DND-41 (cell line): ENCODE measurements around the gene RASGRP4.

ENCODE experiments used
- ATAC-seq: fragments of 200-7000 bp; cut with Tn5 transposase; 3 replicates; pipeline ENCODE4 v1.9.1; 2021; ENCODE audit warnings: low read depth; ENCODE audit not compliant: insufficient read depth
- DNase-seq: peaks from one replicate; pipeline ENCODE4 v3.0.0-alpha.2; 2020
- H2AFZ ChIP-seq: 2 replicates; pipeline ENCODE4 v1.6.0; 2012; ENCODE audit warnings: low read depth, low read length
- H3K27ac ChIP-seq: 2 replicates; pipeline ENCODE4 v1.5.1; 2012; ENCODE audit warnings: low read length, inconsistent platforms
- H3K27me3 ChIP-seq: fragments of 200-600 bp; sonication (generic); 2 replicates; pipeline ENCODE4 v1.6.0; 2012; ENCODE audit warnings: low read length, mild to moderate bottlenecking, inconsistent platforms; ENCODE audit not compliant: insufficient read depth, poor library complexity
- H3K36me3 ChIP-seq: 2 replicates; pipeline ENCODE4 v1.5.1; 2012; ENCODE audit warnings: low read length, inconsistent platforms; ENCODE audit not compliant: insufficient read depth
- H3K4me1 ChIP-seq: 2 replicates; pipeline ENCODE4 v1.5.1; 2012; ENCODE audit warnings: mild to moderate bottlenecking, low read length; ENCODE audit not compliant: insufficient read depth
- H3K4me2 ChIP-seq: 2 replicates; pipeline ENCODE4 v1.6.0; 2012; ENCODE audit warnings: mild to moderate bottlenecking, moderate library complexity, low read length, inconsistent platforms; ENCODE audit not compliant: insufficient read depth
- H3K4me3 ChIP-seq, 2 experiments: fragments of 200-600 bp in 1 of 2; shearing (Covaris generic) in 1 of 2; 2 replicates each; pipeline ENCODE4 v1.5.1; 2012 to 2016; ENCODE audit warnings: inconsistent platforms in 2 of 2, low read length in 2 of 2, mild to moderate bottlenecking in 2 of 2, low read depth in 1 of 2, moderate library complexity in 1 of 2
- H3K79me2 ChIP-seq: 2 replicates; pipeline ENCODE4 v1.6.0; 2012; ENCODE audit warnings: low read length, inconsistent platforms; ENCODE audit not compliant: insufficient read depth
- H3K9ac ChIP-seq: 2 replicates; pipeline ENCODE4 v1.6.0; 2012; ENCODE audit warnings: low read depth, mild to moderate bottlenecking, inconsistent platforms, low read length, moderate library complexity
- H3K9me3 ChIP-seq: 2 replicates; pipeline ENCODE4 v1.5.1; 2012; ENCODE audit warnings: low read length, moderate library complexity, mild to moderate bottlenecking, inconsistent platforms; ENCODE audit not compliant: insufficient read depth, severe bottlenecking
- H4K20me1 ChIP-seq: 2 replicates; pipeline ENCODE4 v1.6.0; 2012; ENCODE audit warnings: low read length; ENCODE audit not compliant: insufficient read depth
- EZH2 ChIP-seq: IDR thresholded peaks from 3 replicates; pipeline ENCODE4 v1.6.1; 2012; ENCODE audit warnings: borderline replicate concordance, low read depth, mild to moderate bottlenecking, moderate library complexity, low read length, inconsistent platforms; ENCODE audit not compliant: severe bottlenecking
- TF ChIP-seq, protein P1 (sequence below): IDR thresholded peaks from 2 replicates; pipeline ENCODE4 v1.5.1; 2012; ENCODE audit warnings: borderline replicate concordance, low read length, moderate library complexity, mild to moderate bottlenecking; ENCODE audit not compliant: poor library complexity, severe bottlenecking; ENCODE audit errors: extremely low read depth

The RASGRP4 gene

DNA sequence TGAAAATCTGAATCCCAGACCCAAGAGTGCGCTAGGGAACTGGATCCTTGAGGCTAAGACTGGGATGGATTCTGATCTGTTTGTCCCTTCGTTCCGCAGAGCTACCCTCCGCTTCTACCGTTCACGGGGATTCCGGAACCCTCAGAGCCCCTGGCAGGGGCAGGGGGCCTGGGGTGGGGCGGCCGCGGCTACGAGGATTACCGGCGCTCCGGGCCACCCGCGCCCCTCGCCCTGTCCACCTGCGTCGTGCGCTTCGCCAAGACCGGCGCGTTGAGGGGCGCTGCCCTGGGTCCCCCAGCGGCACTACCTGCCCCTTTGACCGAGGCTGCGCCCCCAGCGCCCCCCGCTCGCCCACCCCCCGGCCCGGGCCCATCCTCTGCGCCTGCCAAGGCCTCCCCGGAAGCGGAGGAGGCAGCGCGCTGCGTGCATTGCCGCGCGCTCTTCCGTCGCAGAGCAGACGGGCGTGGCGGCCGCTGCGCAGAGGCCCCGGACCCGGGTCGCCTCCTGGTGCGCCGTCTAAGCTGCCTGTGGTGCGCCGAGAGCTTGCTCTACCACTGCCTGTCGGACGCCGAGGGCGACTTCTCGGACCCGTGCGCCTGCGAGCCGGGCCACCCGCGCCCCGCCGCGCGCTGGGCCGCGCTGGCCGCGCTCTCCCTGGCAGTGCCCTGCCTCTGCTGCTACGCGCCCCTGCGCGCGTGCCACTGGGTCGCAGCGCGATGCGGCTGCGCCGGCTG is 30.5 kb downstream of the RASGRP4 start:
- H3K9ac ChIP-seq: no peak overlapping the region
- no peaks in the 10 kb centered on the region for H3K9me3 ChIP-seq
- H3K79me2 ChIP-seq: no peaks in the 10 kb centered on the region
- H3K4me1 ChIP-seq: no peaks in the 10 kb centered on the region
- no peak overlapping the region for H3K27ac ChIP-seq
- H2AFZ ChIP-seq: no peak overlapping the region
- no peak overlapping the region for H3K4me3 ChIP-seq
- H4K20me1 ChIP-seq: no peaks in the 10 kb centered on the region
- TF ChIP-seq EZH2: no peak
- TF ChIP-seq, protein P1, sequence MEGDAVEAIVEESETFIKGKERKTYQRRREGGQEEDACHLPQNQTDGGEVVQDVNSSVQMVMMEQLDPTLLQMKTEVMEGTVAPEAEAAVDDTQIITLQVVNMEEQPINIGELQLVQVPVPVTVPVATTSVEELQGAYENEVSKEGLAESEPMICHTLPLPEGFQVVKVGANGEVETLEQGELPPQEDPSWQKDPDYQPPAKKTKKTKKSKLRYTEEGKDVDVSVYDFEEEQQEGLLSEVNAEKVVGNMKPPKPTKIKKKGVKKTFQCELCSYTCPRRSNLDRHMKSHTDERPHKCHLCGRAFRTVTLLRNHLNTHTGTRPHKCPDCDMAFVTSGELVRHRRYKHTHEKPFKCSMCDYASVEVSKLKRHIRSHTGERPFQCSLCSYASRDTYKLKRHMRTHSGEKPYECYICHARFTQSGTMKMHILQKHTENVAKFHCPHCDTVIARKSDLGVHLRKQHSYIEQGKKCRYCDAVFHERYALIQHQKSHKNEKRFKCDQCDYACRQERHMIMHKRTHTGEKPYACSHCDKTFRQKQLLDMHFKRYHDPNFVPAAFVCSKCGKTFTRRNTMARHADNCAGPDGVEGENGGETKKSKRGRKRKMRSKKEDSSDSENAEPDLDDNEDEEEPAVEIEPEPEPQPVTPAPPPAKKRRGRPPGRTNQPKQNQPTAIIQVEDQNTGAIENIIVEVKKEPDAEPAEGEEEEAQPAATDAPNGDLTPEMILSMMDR: no peak
- DNase-seq: no peak
- no peak overlapping the region for H3K4me2 ChIP-seq
- no peaks in the 10 kb centered on the region for H3K27me3 ChIP-seq
- ATAC-seq: no peak
- no peaks in the 10 kb centered on the region for H3K36me3 ChIP-seq

DNA sequence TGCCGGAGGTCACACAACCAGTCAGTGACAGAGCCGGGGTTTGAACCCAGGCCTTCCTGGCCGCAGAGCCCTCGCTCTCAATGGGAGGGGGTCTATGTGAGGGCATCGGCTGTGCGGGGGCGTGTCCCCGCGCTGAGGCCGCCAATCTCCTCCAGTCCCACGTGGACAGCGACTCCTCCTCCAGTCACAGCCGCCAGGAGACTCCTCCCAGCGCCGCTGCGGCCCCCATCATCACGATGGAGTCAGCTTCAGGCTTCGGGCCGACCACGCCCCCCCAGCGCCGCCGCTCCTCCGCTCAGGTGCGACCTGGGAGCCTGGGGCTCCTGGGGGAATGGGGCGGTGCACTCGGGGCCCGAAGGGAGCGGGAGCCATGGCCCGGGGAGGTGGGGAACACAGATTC is 31.5 kb downstream of the RASGRP4 start:
- Histone ChIP-seq H2AFZ (no peak overlapping the region), H4K20me1 (0 out of 2 replicates have a peak, but pooled peaks cover 3% of the 10 kb centered on the region), H3K79me2 (no peaks in the 10 kb centered on the region), H3K4me2 (no peak overlapping the region), H3K36me3 (no peaks in the 10 kb centered on the region), H3K9ac (no peak overlapping the region), H3K4me3 (no peak overlapping the region), H3K27me3 (no peaks in the 10 kb centered on the region), H3K9me3 (no peaks in the 10 kb centered on the region), H3K4me1 (0 out of 2 replicates have a peak, but pooled peaks cover under 1% of the 10 kb centered on the region), H3K27ac (no peak overlapping the region)
- ATAC-seq: no peak
- DNase-seq: no peak
- TF ChIP-seq EZH2: no peak
- TF ChIP-seq, protein P1: no peak

DNA sequence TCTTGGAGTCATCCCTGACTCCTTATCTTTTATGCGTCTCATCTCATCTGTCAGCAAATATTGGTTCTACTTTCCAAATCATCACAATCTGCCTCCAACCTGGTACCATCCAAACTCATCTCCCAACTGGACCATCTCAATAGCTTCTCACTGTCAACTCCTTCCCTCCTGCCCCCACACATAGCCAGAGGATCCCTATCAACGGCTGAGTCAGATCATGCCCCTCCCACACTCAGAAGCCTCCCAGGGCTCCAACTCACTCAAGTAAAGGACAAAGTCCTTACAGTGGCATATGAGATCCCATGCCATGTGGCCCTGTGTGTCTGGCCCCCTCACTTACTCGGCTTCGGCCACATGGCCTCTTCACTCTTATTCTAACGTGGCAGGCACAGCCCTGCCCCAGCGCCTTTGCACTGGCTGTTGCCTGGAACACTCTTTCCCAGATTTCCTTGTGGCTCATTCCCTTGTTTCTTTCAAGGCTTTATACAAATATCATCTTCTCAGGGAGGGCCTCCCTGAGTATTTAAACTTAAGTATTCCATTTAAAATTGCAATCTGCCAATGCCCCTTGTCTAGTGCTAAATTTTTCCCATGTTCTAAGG is 33.2 kb downstream of the RASGRP4 start:
- Histone ChIP-seq H3K4me3 (no peak overlapping the region), H3K9ac (no peak overlapping the region), H3K27me3 (no peaks in the 10 kb centered on the region), H3K36me3 (no peaks in the 10 kb centered on the region), H4K20me1 (0 out of 2 replicates have a peak, but pooled peaks cover 7% of the 10 kb centered on the region), H3K4me1 (peaks cover 16% of the 10 kb centered on the region), H3K9me3 (no peaks in the 10 kb centered on the region), H3K79me2 (no peaks in the 10 kb centered on the region), H2AFZ (no peak overlapping the region), H3K4me2 (no peak overlapping the region), H3K27ac (no peak overlapping the region)
- TF ChIP-seq EZH2: no peak
- TF ChIP-seq, protein P1: no peak
- ATAC-seq: no peak
- no peak for DNase-seq
